ACC112 (cell line): Measurements from ENCODE around the gene CTXND2.
"Not testable (repeated sequence)": the region's sequence is repeated elsewhere in the genome, so short reads cannot be mapped to it uniquely, and the experiment has no call there.

ENCODE experiments used
- H2AFZ ChIP-seq: fragments of 200-600 bp; sonication (generic); one replicate; pipeline ENCODE4 v1.6.0; 2017; ENCODE audit warnings: antibody characterized with exemption, low read length; ENCODE audit not compliant: unreplicated experiment
- H3K27ac ChIP-seq: fragments of 200-600 bp; sonication (generic); 2 replicates; pipeline ENCODE4 v1.5.1; 2014; ENCODE audit warnings: low read depth, mild to moderate bottlenecking, antibody characterized with exemption, low read length, moderate library complexity
- H3K27me3 ChIP-seq: fragments of 200-600 bp; sonication (generic); 2 replicates; pipeline ENCODE4 v1.6.1; 2014; ENCODE audit warnings: mild to moderate bottlenecking, antibody characterized with exemption, low read length, moderate library complexity, mixed read lengths; ENCODE audit not compliant: insufficient read depth
- H3K36me3 ChIP-seq: fragments of 200-600 bp; sonication (generic); 2 replicates; pipeline ENCODE4 v1.6.1; 2016; ENCODE audit warnings: mild to moderate bottlenecking, antibody characterized with exemption, low read length, moderate library complexity, mixed read lengths; ENCODE audit not compliant: insufficient read depth
- H3K4me1 ChIP-seq: fragments of 200-600 bp; sonication (generic); one replicate; pipeline ENCODE4 v1.6.1; 2016; ENCODE audit warnings: low read length, mixed read lengths; ENCODE audit not compliant: insufficient read depth, unreplicated experiment, control insufficient read depth
- H3K4me3 ChIP-seq: fragments of 200-600 bp; sonication (generic); 2 replicates; pipeline ENCODE4 v1.5.1; 2014; ENCODE audit warnings: mild to moderate bottlenecking, low read depth, low read length
- H3K79me2 ChIP-seq: fragments of 200-600 bp; sonication (generic); one replicate; pipeline ENCODE4 v1.6.0; 2016; ENCODE audit warnings: low read length; ENCODE audit not compliant: control insufficient read depth, unreplicated experiment, insufficient read depth

CTXND2 gene

DNA sequence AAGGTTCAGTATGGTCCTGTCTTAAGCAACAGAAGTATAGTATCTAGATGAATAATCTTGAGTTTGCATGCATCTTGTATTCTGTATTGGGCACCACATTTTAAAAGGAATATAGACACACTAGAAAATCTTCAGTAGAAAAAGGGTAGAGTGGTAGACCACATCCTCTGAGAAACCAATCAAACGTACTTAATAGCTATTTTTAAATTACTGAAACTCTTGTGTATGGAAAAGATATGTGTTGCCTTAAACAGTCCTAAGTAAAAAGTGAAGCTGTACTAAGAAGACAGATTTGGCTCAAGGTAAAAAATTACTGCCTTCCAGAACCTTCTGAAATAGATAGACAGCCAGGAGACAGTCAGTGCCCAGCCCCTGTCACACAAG lies 3.1 kb downstream of the CTXND2 start:
- H2AFZ ChIP-seq, result no peak overlapping the region

DNA sequence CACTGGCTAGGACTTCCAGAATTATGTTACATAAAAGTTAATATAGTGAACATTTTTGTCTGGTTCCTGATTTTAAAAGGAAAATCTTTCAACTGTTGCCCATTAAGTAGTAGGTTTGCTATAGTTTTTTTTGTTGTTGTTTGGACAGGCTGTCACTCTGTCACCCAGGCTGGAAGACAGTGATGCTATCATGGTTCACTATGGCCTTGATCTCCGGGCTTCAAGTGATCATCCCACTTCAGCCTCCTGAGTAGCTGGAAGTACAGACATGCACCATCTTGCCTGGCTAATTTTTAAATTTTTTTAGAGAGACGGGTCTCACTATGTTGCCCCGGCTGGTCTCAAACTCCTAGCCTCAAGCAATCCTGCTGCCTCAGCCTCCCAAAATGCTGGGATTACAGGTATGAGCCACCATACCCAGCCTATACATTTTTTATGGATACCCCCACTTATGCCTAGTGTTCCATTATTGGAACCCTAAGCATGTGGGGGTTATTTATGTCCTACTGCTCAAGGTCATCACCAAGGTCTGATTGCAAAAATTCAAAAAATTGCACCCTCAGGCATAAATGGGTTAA lies 6.5 kb downstream of the CTXND2 start:
- no peaks in the 10 kb centered on the region for H3K27me3 ChIP-seq
- no peak overlapping the region for H2AFZ ChIP-seq
- H3K27ac ChIP-seq, result no peak overlapping the region
- H3K36me3 ChIP-seq, result no peaks in the 10 kb centered on the region
- peaks cover 9% of the 10 kb centered on the region for H3K4me1 ChIP-seq
- no peaks in the 10 kb centered on the region for H3K79me2 ChIP-seq
- H3K4me3 ChIP-seq, result no peak overlapping the region

More for the DNA sequence above, 3.1 kb downstream of the CTXND2 start:
- no peaks in the 10 kb centered on the region for H3K27me3 ChIP-seq
- no peaks in the 10 kb centered on the region for H3K79me2 ChIP-seq
- no peak overlapping the region for H3K4me3 ChIP-seq
- no peaks in the 10 kb centered on the region for H3K4me1 ChIP-seq
- no peak overlapping the region for H3K27ac ChIP-seq
- no peaks in the 10 kb centered on the region for H3K36me3 ChIP-seq

DNA sequence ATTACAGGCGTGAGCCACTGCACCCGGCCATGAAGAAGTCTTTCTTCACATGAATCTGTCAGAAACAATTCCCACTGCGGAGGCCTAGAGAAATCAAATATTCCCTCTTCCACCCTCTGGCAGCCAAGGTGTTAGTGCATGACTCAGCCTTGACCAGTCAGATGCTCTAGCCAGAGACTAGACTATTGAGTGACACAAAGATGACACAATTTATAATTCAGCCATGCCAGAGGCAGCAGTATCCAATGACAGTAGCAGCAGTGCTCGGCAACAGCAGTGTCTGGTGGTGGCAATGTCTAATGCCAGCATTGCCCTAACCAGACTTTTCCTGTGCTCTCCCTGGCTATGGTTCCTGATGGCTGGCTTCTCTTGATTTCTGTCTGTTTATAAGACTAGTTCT lies 8.7 kb downstream of the CTXND2 start:
- no peak overlapping the region for H2AFZ ChIP-seq
- H3K27ac ChIP-seq, result no peak overlapping the region
- H3K79me2 ChIP-seq, result no peaks in the 10 kb centered on the region
- H3K27me3 ChIP-seq, result no peaks in the 10 kb centered on the region
- peaks cover 9% of the 10 kb centered on the region for H3K4me1 ChIP-seq
- no peaks in the 10 kb centered on the region for H3K36me3 ChIP-seq
- no peak overlapping the region for H3K4me3 ChIP-seq

DNA sequence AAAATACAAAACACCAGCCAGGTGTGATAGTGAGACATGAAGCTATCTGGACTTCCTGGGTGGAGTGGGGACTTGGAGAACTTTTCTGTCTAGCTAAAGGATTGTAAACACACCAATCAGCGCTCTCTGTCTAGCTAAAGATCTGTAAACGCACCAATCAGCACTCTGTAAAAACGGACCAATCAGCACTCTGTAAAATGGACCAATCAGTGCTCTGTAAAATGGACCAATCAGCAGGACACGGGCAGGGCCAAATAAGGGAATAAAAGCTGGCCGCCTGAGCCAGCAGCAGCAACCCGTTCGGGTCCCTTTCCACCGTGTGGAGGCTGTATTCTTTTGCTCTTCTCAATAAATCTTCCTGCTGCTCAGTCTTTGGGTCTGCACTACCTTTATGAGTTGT lies 12.9 kb downstream of the CTXND2 start:
- H3K79me2 ChIP-seq, H2AFZ ChIP-seq, H3K4me1 ChIP-seq, H3K27ac ChIP-seq, H3K27me3 ChIP-seq, H3K36me3 ChIP-seq, H3K4me3 ChIP-seq: not testable (repeated sequence)

DNA sequence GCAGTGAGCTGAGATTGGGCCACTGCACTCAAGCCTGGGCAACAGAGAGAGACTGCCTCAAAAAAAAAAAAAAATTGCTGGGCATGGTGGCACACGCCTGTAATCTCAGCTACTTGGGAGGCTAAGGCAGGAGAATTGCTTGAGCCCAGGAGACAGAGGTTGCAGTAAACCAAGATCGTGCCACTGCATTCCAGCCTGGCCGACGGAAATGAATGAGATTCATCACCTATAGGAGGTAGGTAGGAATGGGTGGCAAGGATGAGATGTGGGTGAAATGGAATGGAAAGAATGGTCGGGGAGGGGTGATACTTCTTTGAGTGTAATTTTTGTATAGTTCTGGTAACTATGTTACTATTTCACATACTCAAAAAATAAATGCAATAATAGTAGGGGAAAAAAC lies 15.4 kb downstream of the CTXND2 start:
- no peak overlapping the region for H3K27ac ChIP-seq
- no peaks in the 10 kb centered on the region for H3K36me3 ChIP-seq
- H3K4me1 ChIP-seq, result no peaks in the 10 kb centered on the region
- no peak overlapping the region for H2AFZ ChIP-seq
- no peak overlapping the region for H3K4me3 ChIP-seq
- no peaks in the 10 kb centered on the region for H3K79me2 ChIP-seq
- no peaks in the 10 kb centered on the region for H3K27me3 ChIP-seq

DNA sequence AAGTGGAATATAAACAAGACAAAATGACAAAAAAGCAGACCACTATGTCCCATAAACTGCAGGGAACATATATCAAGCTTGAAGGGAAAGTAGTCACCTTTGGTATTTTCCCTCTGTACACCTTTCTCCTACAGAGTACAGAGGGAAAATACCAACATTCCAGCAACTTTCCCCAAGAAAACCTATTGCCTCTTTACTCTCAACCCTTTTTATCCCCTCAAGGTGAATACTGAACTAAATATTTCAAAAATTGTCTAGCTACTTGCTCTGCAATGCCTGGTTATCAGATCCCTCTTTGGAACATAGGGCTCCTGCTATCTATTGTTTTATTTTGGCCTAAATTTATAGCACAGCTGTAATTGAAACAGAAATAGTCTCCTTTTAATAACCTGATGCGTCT lies 15.8 kb downstream of the CTXND2 start:
- Histone ChIP-seq H3K4me3 (no peak overlapping the region), H3K36me3 (no peaks in the 10 kb centered on the region), H3K4me1 (no peaks in the 10 kb centered on the region), H3K27me3 (no peaks in the 10 kb centered on the region), H2AFZ (no peak overlapping the region), H3K79me2 (no peaks in the 10 kb centered on the region), H3K27ac (no peak overlapping the region)

DNA sequence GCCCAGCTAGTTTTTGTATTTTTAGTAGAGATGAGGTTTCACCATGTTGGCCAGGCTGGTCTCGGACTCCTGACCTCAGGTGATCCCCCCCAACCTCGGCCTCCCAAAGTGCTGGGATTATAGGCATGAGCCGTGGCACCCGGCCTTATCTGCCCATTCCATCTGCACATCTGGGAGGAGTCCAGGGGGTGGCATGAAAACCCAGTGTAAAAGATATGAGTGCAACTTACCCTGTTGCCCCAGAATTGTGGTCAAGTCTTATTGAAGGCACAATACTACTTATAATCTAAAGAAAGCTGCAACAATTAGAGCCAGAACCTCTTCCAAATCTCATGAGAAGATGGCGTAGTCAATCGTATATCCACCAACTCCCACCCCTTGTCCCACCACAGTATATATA lies 18.4 kb downstream of the CTXND2 start:
- H3K27me3 ChIP-seq, result no peaks in the 10 kb centered on the region
- H3K4me3 ChIP-seq, result no peak overlapping the region
- no peaks in the 10 kb centered on the region for H3K36me3 ChIP-seq
- no peaks in the 10 kb centered on the region for H3K4me1 ChIP-seq
- H3K27ac ChIP-seq, result no peak overlapping the region
- no peak overlapping the region for H2AFZ ChIP-seq
- no peaks in the 10 kb centered on the region for H3K79me2 ChIP-seq

DNA sequence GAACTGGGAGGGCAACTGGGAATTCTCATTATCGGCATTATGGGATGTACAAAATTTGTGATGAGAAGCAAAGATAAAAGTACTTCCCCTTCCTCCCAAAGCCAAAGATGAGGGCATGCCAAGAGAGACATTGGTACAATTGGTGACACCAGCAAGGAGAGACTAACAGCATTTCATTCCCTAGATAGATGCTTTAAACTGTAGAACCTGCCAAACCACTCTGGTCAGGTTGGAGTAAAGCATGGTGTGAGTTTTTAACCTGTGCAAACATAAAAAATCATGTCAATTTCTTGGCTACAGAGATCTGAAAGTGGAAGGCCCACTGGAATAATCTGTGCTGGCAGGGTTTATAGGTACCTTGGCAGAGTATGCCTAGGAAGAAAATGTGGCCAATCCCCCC lies 19.4 kb downstream of the CTXND2 start:
- Histone ChIP-seq H2AFZ (no peak overlapping the region), H3K4me1 (no peaks in the 10 kb centered on the region), H3K27ac (no peak overlapping the region), H3K27me3 (no peaks in the 10 kb centered on the region), H3K36me3 (no peaks in the 10 kb centered on the region), H3K4me3 (no peak overlapping the region), H3K79me2 (no peaks in the 10 kb centered on the region)

DNA sequence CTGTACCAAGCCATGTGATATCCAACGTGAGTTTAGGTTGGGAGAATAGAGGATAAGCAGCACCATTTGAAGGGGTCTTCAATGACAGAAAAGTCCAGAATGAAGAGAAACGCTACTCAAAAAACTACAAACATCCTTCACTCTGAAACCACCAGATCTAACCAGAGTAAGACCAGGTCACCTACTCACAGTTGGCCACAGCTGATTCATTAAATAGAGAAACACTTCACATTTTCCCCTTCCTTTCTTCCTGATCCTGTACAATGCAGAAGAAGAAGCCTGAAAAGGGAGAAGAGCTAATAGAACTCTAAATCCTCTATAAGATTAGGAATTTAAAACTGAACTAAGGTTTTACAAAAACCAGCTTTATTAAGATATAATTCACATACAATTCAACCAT lies 19.9 kb downstream of the CTXND2 start:
- no peaks in the 10 kb centered on the region for H3K4me1 ChIP-seq
- H2AFZ ChIP-seq, result no peak overlapping the region
- no peaks in the 10 kb centered on the region for H3K79me2 ChIP-seq
- no peaks in the 10 kb centered on the region for H3K36me3 ChIP-seq
- H3K27me3 ChIP-seq, result no peaks in the 10 kb centered on the region
- no peak overlapping the region for H3K27ac ChIP-seq
- H3K4me3 ChIP-seq, result no peak overlapping the region

DNA sequence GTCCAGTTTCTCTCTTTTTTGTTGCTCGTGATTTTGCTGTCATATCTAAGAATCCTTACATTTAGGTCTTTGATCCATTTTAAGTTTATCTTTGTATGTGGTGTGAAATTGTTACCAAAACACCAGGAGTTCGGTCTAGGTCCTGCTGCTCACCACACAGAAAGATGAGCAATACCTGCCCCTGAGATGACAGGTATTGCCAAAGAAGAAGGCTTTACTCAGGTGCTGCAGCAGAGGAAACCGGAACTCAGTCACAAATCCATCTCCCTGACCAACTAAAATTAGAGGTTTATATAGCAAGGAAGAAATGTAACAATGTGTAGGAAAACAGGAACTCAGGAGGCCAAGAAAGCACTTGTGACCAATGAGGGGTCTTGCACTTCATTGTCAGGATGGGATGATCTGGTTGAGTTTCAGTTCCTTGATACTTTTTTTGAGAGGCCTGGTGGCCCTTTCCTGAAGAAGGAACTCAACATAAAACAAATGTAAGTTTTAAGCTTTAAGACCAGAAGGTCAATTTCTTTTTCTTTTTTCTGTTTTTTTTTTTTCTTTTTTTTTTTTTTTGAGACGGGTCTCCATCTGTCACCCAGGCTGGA lies 22.7 kb downstream of the CTXND2 start:
- Histone ChIP-seq H3K4me1 (peaks cover under 1% of the 10 kb centered on the region), H3K27ac (no peak overlapping the region), H3K27me3 (no peaks in the 10 kb centered on the region), H2AFZ (no peak overlapping the region), H3K4me3 (no peak overlapping the region), H3K36me3 (no peaks in the 10 kb centered on the region), H3K79me2 (no peaks in the 10 kb centered on the region)

DNA sequence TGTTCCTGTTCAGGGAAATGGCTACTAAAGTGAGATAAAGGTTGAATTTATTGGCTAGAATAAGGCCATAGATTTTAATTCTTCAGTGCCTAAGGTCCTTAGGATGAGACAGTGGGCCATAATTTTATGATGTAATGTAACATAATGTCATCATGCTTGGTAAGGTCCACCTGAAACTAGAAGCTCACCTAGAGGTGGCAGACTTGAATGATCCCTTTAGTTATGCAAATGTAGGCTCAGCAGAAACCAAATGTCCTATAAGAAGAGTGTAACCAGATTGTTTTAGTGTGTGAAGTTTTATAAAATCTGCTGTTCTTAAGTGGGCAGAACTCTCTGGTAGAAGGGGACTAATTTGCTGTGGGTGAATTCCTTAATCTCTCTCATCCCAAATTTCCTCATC lies 25.7 kb downstream of the CTXND2 start:
- no peaks in the 10 kb centered on the region for H3K27me3 ChIP-seq
- H3K79me2 ChIP-seq, result no peaks in the 10 kb centered on the region
- H3K36me3 ChIP-seq, result no peaks in the 10 kb centered on the region
- H3K4me3 ChIP-seq, result no peak overlapping the region
- peaks cover 4% of the 10 kb centered on the region for H3K4me1 ChIP-seq
- H2AFZ ChIP-seq, result no peak overlapping the region
- H3K27ac ChIP-seq, result no peak overlapping the region
